Suprapubic skin (tissue), 4 donors: ENCODE data around the gene DHDH. TPM values are rescaled to one million over a fixed set of nuclear protein-coding genes. Genes with fewer than 3 reads are reported as not detected.
"Not testable (repeated sequence)": the region's sequence is repeated elsewhere in the genome, so short reads cannot be mapped to it uniquely, and the experiment has no call there.

Source experiments
- DNase-seq, 2 donors: peaks; one replicate each; pipeline ENCODE4 v3.0.0-alpha.2; 2019; ENCODE audit warnings: low spot score in 2 of 2
- H3K27ac ChIP-seq: fragments of 200-600 bp; sonication (generic); one replicate; pipeline ENCODE4 v1.5.1; 2019
- H3K27me3 ChIP-seq: fragments of 200-600 bp; sonication (generic); one replicate; pipeline ENCODE4 v1.5.1; 2019
- H3K36me3 ChIP-seq: fragments of 200-600 bp; sonication (generic); one replicate; pipeline ENCODE4 v1.5.1; 2019
- H3K4me1 ChIP-seq: fragments of 200-600 bp; sonication (generic); one replicate; pipeline ENCODE4 v1.5.1; 2019
- H3K4me3 ChIP-seq: fragments of 200-600 bp; sonication (generic); one replicate; pipeline ENCODE4 v1.5.1; 2019; ENCODE audit warnings: mild to moderate bottlenecking
- H3K9me3 ChIP-seq: fragments of 200-600 bp; sonication (generic); one replicate; pipeline ENCODE4 v1.5.1; 2019
- CTCF ChIP-seq, 2 donors: fragments of 200-600 bp in 1 of 2; fragments of 450-650 bp in 1 of 2; sonication (generic) in 1 of 2; IDR thresholded peaks; one replicate each; pipeline ENCODE4 v1.5.1; 2016 to 2019; ENCODE audit warnings: antibody characterized with exemption in 2 of 2, mild to moderate bottlenecking in 1 of 2, moderate library complexity in 1 of 2
- EP300 ChIP-seq: sonication (generic); formaldehyde crosslinking; IDR thresholded peaks from one replicate; pipeline ENCODE4 v1.6.1; 2017; ENCODE audit warnings: antibody characterized with exemption
- POLR2A ChIP-seq, 2 donors: fragments of 450-650 bp; IDR thresholded peaks; one replicate each; pipeline ENCODE4 v1.6.1; 2017; ENCODE audit warnings: antibody characterized with exemption in 2 of 2, mild to moderate bottlenecking in 2 of 2, moderate library complexity in 2 of 2
- POLR2AphosphoS5 ChIP-seq, 3 donors: sonication (generic); formaldehyde crosslinking; IDR thresholded peaks; one replicate each; pipeline ENCODE4 v1.6.1; 2017; ENCODE audit warnings: antibody characterized with exemption in 3 of 3
- WGBS: methylation state at CpG from one replicate; pipeline ENCODE4 v1.1.5; 2018; 5-methylcytosine and 5-hydroxymethylcytosine counted together
- total RNA-seq, 4 donors: library from RNA; depleted of rRNA; stranded (reverse); fragments of >200 nt; gene quantifications; one replicate each; pipeline ENCODE4 v1.1.0, GENCODE V29; 2016

DHDH gene
- total RNA-seq, 4 donors from 2014 or later: 0.59 TPM; not detected in 3

GRCh38 chr19:48926909-48927308 lies 6.6 kb upstream of the DHDH start:
- H3K27me3 ChIP-seq: no peaks in the 10 kb centered on the region
- peaks cover 7% of the 10 kb centered on the region for H3K4me1 ChIP-seq
- no peaks in the 10 kb centered on the region for H3K9me3 ChIP-seq
- no peak for DNase-seq
- TF ChIP-seq CTCF (IDR thresholded peaks at IDR 0.05) (no peak), POLR2A (IDR thresholded peaks at IDR 0.05) (no peak), POLR2AphosphoS5 (IDR thresholded peaks at IDR 0.05) (no peak), EP300 (no peak)
- H3K4me3 ChIP-seq: no peak overlapping the region
- no peak overlapping the region for H3K27ac ChIP-seq
- 11% methylated on average over 10 of the region's 10 CpGs for WGBS
- peaks cover 13% of the 10 kb centered on the region for H3K36me3 ChIP-seq

GRCh38 chr19:48927692-48928091 lies 5.8 kb upstream of the DHDH start:
- not testable (repeated sequence) for H3K27me3 ChIP-seq, H3K9me3 ChIP-seq, H3K4me1 ChIP-seq, H3K4me3 ChIP-seq, H3K27ac ChIP-seq, H3K36me3 ChIP-seq, DNase-seq
- WGBS: 78% methylated on average over 16 of the region's 17 CpGs

GRCh38 chr19:48928164-48929025 lies 5.1 kb upstream of the DHDH start:
- no peak for DNase-seq
- TF ChIP-seq POLR2AphosphoS5 (IDR thresholded peaks at IDR 0.05) (no peak), EP300 (no peak), CTCF (IDR thresholded peaks at IDR 0.05) (no peak), POLR2A (IDR thresholded peaks at IDR 0.05) (no peak)
- Histone ChIP-seq H3K36me3 (no peaks in the 10 kb centered on the region), H3K27ac (no peak overlapping the region), H3K4me1 (peaks cover 14% of the 10 kb centered on the region), H3K27me3 (no peaks in the 10 kb centered on the region), H3K9me3 (no peaks in the 10 kb centered on the region), H3K4me3 (no peak overlapping the region)
- 70% methylated on average over 15 of the region's 15 CpGs for WGBS

- Histone ChIP-seq H3K4me1 (peaks cover 12% of the 10 kb centered on the region), H3K4me3 (no peak overlapping the region), H3K36me3 (no peaks in the 10 kb centered on the region), H3K27me3 (no peaks in the 10 kb centered on the region), H3K27ac (no peak overlapping the region), H3K9me3 (no peaks in the 10 kb centered on the region)
- TF ChIP-seq POLR2AphosphoS5 (IDR thresholded peaks at IDR 0.05): no peak
- no peak for TF ChIP-seq POLR2A (IDR thresholded peaks at IDR 0.05)
- TF ChIP-seq EP300: no peak
- TF ChIP-seq CTCF (IDR thresholded peaks at IDR 0.05): no peak
- no peak for DNase-seq
- 90% methylated on average over 19 of the region's 19 CpGs for WGBS
Measured at GRCh38 chr19:48934837-48935236, 1.3 kb downstream of the DHDH start.

- peaks cover 12% of the 10 kb centered on the region for H3K4me1 ChIP-seq
- H3K9me3 ChIP-seq: no peaks in the 10 kb centered on the region
- no peaks in the 10 kb centered on the region for H3K36me3 ChIP-seq
- no peak overlapping the region for H3K27ac ChIP-seq
- no peaks in the 10 kb centered on the region for H3K27me3 ChIP-seq
- no peak for TF ChIP-seq POLR2A (IDR thresholded peaks at IDR 0.05)
- no peak for TF ChIP-seq EP300
- TF ChIP-seq POLR2AphosphoS5 (IDR thresholded peaks at IDR 0.05): no peak
- no peak for TF ChIP-seq CTCF (IDR thresholded peaks at IDR 0.05)
- no peak for DNase-seq
- 97% methylated on average over 25 of the region's 25 CpGs for WGBS
- H3K4me3 ChIP-seq: no peak overlapping the region
Measured at GRCh38 chr19:48935864-48936263, 2.4 kb downstream of the DHDH start.
